Spleen (tissue), 7 donors: ENCODE results near the gene KLF7.

Experiments
- CTCF ChIP-seq, 11 experiments: fragments of 200-600 bp in 7 of 11; fragments of 450-650 bp in 4 of 11; sonication (generic) in 4 of 11; IDR thresholded peaks in 8 of 11; conservative IDR thresholded peaks in 3 of 11; 1 replicate in 7 of 11; 2 replicates in 4 of 11; pipeline versions ENCODE4 v1.4.0 to v1.8.0; 2016 to 2021; ENCODE audit warnings: antibody characterized with exemption in 11 of 11, inconsistent platforms in 4 of 11, mild to moderate bottlenecking in 1 of 11
- POLR2A ChIP-seq, 3 donors: fragments of 450-650 bp; IDR thresholded peaks; one replicate each; pipeline ENCODE4 v1.5.1; 2017; ENCODE audit warnings: antibody characterized with exemption in 3 of 3, mild to moderate bottlenecking in 1 of 3
- POLR2AphosphoS5 ChIP-seq, 3 donors: sonication (generic); formaldehyde crosslinking; IDR thresholded peaks; one replicate each; pipeline ENCODE4 v1.5.1; 2017; ENCODE audit warnings: antibody characterized with exemption in 3 of 3
- donor health status: DM: no; HTN: no; CAD: no; lungs with moderate emphysema.
- donor health status: DM: no; HTN: no; CAD: no.
- donor health status: DM: no; HTN: no; CAD: no.

DNA sequence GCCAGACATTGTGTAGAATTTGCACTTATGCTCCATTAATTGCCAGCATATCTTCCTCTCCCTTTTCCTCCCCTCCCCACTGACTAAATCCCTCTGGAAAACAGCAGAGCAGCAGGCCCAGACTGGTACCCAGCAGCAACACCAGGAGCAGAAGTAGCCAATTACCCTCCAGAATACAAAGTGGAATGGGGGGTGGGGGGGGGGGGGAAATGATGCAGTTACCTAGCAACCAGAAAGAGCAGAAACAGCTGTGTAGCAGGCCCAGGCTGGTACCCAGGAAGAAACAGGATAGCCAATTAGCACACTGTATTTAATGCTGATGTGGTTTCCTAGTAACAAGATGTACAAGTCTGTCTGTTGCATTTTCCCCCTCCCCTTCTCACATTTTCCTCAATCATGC is 52.3 kb downstream of the KLF7 start:
- TF ChIP-seq POLR2AphosphoS5 (IDR thresholded peaks at IDR 0.05) (no peak), CTCF (IDR thresholded peaks at IDR 0.05 in 8 of 11, conservative IDR thresholded peaks at IDR 0.05 in 3 of 11) (no peak), POLR2A (IDR thresholded peaks at IDR 0.05) (no peak)
